ENCODE data around the gene PSMD2. TPM values are rescaled to one million over a fixed set of nuclear protein-coding genes. Genes with fewer than 3 reads are reported as not detected.

PSMD2 gene
- total RNA-seq, 1 experiment from 2014 or later = 359 TPM

DNA sequence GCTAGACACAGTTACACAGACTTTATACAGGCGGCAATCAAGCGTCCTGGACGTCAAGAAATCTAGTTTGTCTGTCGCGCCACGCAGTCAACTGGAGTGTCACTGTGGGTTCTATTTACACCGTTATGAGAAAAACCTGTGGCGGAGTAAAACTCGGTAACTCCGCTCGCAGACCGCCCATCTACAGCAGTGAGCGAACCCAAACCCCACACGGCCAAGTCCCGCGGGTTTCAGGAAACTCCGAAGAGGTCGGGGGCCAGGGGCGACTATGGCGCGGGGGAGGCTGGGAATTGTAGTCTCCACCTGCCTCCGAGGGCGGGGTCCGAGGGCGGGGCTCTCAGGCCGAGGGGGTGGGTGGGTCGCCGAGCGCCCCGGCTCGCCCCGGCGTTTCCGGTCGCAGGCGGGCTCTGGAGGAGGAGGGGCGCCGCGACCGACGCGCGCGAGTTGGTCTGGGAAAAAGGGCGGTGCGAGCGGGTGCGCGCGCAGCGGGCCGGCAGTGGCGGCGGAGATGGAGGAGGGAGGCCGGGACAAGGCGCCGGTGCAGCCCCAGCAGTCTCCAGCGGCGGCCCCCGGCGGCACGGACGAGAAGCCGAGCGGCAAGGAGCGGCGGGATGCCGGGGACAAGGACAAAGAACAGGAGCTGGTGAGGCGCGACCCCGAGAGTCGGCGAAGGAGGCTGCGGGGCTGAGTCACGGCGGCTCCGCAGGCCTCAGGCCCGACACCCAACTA, at the start of gene PSMD2 (continued):
- no peak for TF ChIP-seq OVOL2 (CRISPR knock-in tag; IDR thresholded peaks at IDR 0.05; ENCODE audit: borderline replicate concordance)
- TF ChIP-seq, protein P1, sequence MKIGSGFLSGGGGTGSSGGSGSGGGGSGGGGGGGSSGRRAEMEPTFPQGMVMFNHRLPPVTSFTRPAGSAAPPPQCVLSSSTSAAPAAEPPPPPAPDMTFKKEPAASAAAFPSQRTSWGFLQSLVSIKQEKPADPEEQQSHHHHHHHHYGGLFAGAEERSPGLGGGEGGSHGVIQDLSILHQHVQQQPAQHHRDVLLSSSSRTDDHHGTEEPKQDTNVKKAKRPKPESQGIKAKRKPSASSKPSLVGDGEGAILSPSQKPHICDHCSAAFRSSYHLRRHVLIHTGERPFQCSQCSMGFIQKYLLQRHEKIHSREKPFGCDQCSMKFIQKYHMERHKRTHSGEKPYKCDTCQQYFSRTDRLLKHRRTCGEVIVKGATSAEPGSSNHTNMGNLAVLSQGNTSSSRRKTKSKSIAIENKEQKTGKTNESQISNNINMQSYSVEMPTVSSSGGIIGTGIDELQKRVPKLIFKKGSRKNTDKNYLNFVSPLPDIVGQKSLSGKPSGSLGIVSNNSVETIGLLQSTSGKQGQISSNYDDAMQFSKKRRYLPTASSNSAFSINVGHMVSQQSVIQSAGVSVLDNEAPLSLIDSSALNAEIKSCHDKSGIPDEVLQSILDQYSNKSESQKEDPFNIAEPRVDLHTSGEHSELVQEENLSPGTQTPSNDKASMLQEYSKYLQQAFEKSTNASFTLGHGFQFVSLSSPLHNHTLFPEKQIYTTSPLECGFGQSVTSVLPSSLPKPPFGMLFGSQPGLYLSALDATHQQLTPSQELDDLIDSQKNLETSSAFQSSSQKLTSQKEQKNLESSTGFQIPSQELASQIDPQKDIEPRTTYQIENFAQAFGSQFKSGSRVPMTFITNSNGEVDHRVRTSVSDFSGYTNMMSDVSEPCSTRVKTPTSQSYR (CRISPR knock-in tag; IDR thresholded peaks at IDR 0.05) = no peak
- no peak for TF ChIP-seq ZNF671 (CRISPR knock-in tag; IDR thresholded peaks at IDR 0.05)

- ATAC-seq = peak; percentile 92
- 0 out of 2 replicates have a peak, but pooled peaks cover 5% of the 10 kb centered on the region for H3K4me1 Mint-ChIP-seq
- POLR2A ChIA-PET = interaction anchor here (0.6 to 0.8 kb wide), 3 partner anchors 33 to 347 kb away, joined by 3 read pairs; no protein-coding TSS in a partner anchor
- CTCF ChIA-PET = interaction anchor here (0.7 to 1.9 kb wide), 25 partner anchors 9 to 365 kb away, joined by 3 to 28 read pairs (median 4); partner anchors contain the start of genes ABCC5, ABCF3, CAMK2N2 and EIF2B5
- peak; percentile 99 for DNase-seq (ENCODE audit: low spot score)
- H3K4me3 Mint-ChIP-seq = peak within 1 kb of the TSS; percentile 98
- no peaks in the 10 kb centered on the region for H3K9me3 Mint-ChIP-seq
- TF ChIP-seq PRRX2 (CRISPR knock-in tag; IDR thresholded peaks at IDR 0.05) (no peak), CREB1 (CRISPR knock-in tag; IDR thresholded peaks at IDR 0.05) (no peak), NFE2L1 (CRISPR knock-in tag; IDR thresholded peaks at IDR 0.05) (no peak), FOXK1 (CRISPR knock-in tag; IDR thresholded peaks at IDR 0.05) (peak; percentile 99), SP1 (CRISPR knock-in tag; conservative IDR thresholded peaks at IDR 0.05) (peak; percentile 79), GABPB1 (CRISPR knock-in tag; IDR thresholded peaks at IDR 0.05) (0 out of 2 replicates have a peak, but pooled peaks have one; percentile 38), MAX (CRISPR knock-in tag; IDR thresholded peaks at IDR 0.05) (peak; percentile 93), TEAD1 (CRISPR knock-in tag; IDR thresholded peaks at IDR 0.05) (peak; percentile 60), RELA (CRISPR knock-in tag; IDR thresholded peaks at IDR 0.05; ENCODE audit: borderline replicate concordance) (peak; percentile 50; the same call in 1 of the 2 replicates), SMAD4 (CRISPR knock-in tag; IDR thresholded peaks at IDR 0.05) (no peak), JAZF1 (CRISPR knock-in tag; IDR thresholded peaks at IDR 0.05) (no peak)
- TF ChIP-seq, protein P2, sequence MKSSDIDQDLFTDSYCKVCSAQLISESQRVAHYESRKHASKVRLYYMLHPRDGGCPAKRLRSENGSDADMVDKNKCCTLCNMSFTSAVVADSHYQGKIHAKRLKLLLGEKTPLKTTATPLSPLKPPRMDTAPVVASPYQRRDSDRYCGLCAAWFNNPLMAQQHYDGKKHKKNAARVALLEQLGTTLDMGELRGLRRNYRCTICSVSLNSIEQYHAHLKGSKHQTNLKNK (CRISPR knock-in tag; IDR thresholded peaks at IDR 0.05) = no peak
- TF ChIP-seq, protein P3, sequence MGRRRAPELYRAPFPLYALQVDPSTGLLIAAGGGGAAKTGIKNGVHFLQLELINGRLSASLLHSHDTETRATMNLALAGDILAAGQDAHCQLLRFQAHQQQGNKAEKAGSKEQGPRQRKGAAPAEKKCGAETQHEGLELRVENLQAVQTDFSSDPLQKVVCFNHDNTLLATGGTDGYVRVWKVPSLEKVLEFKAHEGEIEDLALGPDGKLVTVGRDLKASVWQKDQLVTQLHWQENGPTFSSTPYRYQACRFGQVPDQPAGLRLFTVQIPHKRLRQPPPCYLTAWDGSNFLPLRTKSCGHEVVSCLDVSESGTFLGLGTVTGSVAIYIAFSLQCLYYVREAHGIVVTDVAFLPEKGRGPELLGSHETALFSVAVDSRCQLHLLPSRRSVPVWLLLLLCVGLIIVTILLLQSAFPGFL (CRISPR knock-in tag; IDR thresholded peaks at IDR 0.05; ENCODE audit: borderline replicate concordance) = no peak
- TF ChIP-seq, protein P4, sequence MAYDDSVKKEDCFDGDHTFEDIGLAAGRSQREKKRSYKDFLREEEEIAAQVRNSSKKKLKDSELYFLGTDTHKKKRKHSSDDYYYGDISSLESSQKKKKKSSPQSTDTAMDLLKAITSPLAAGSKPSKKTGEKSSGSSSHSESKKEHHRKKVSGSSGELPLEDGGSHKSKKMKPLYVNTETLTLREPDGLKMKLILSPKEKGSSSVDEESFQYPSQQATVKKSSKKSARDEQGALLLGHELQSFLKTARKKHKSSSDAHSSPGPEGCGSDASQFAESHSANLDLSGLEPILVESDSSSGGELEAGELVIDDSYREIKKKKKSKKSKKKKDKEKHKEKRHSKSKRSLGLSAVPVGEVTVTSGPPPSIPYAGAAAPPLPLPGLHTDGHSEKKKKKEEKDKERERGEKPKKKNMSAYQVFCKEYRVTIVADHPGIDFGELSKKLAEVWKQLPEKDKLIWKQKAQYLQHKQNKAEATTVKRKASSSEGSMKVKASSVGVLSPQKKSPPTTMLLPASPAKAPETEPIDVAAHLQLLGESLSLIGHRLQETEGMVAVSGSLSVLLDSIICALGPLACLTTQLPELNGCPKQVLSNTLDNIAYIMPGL (CRISPR knock-in tag; IDR thresholded peaks at IDR 0.05) = peak; percentile 91
- TF ChIP-seq, protein P5, sequence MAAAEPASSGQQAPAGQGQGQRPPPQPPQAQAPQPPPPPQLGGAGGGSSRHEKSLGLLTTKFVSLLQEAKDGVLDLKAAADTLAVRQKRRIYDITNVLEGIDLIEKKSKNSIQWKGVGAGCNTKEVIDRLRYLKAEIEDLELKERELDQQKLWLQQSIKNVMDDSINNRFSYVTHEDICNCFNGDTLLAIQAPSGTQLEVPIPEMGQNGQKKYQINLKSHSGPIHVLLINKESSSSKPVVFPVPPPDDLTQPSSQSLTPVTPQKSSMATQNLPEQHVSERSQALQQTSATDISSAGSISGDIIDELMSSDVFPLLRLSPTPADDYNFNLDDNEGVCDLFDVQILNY (CRISPR knock-in tag; IDR thresholded peaks at IDR 0.05) = peak; percentile 36; the same call in 1 of the 2 replicates
- H3K27ac Mint-ChIP-seq = peak within 1 kb of the TSS; percentile 100
- H3K27me3 Mint-ChIP-seq (ENCODE audit: low read depth) = no peaks in the 10 kb centered on the region
- H3K36me3 Mint-ChIP-seq = peaks cover 10% of the 10 kb centered on the region
Observed at GRCh38 chr3:184249412-184250166, 49.5 kb upstream of the PSMD2 start, which contains the start of gene EEF1AKMT4. Gene EEF1AKMT4, plus strand, starts transcription at chr3:184249672. Its CDS starts 23 bp downstream, at chr3:184249695.

Measured in WTC11 (cell line).